Erythroblast (primary cell): ENCODE data around the gene STARD5.

ENCODE experiments used
- GATA1 ChIP-seq: IDR thresholded peaks from 2 replicates; pipeline ENCODE4 v1.6.1; 2011; ENCODE audit warnings: low read depth, mild to moderate bottlenecking, control low read depth, low read length, moderate library complexity
- POLR2A ChIP-seq: IDR thresholded peaks from 2 replicates; pipeline ENCODE4 v1.6.1; 2011; ENCODE audit warnings: mild to moderate bottlenecking, low read length

DNA sequence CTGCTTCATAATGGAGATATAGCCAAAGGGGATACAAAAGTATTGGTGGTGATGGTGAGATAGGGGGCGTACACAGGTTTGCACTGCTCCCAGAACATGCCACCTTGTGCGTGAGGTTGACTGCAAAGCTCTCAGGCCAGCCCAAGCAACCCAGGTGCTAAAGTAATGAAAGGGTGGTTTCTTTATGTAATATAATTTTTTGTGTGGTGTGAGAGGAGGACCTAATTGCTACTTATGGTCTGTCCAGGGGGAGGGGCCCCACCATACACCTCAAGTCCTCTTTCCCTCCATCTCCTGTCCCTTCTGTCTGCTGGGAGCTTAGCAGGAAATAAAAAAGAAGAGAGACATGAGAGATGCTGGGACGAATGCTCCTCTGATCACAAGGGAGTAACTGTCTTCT, 53.8 kb downstream of the STARD5 start:
- TF ChIP-seq POLR2A (no peak), GATA1 (no peak)
